KG1 (cell line): ENCODE data around the gene HDAC9.
"Not testable (repeated sequence)": the region's sequence is repeated elsewhere in the genome, so short reads cannot be mapped to it uniquely, and the experiment has no call there.

Source experiments
- DNase-seq: peaks from one replicate; lab custom pipeline; 2025; lab: John Stamatoyannopoulos, UW

Gene HDAC9

GRCh38 chr7:18727115-18727870 lies 231.7 kb downstream of the HDAC9 start:
- DNase-seq: no peak

- not testable (repeated sequence) for DNase-seq
Measured at GRCh38 chr7:18736012-18736411, 240.5 kb downstream of the HDAC9 start.

- no peak for DNase-seq
Measured at GRCh38 chr7:18740579-18740988, 245.0 kb downstream of the HDAC9 start.

GRCh38 chr7:18753972-18754610 lies 258.5 kb downstream of the HDAC9 start:
- DNase-seq: no peak

GRCh38 chr7:18754766-18755165 lies 259.2 kb downstream of the HDAC9 start:
- DNase-seq: no peak

- no peak for DNase-seq
Measured at GRCh38 chr7:18755793-18756192, 260.2 kb downstream of the HDAC9 start.

GRCh38 chr7:18756378-18757050 lies 261.0 kb downstream of the HDAC9 start:
- DNase-seq: no peak

GRCh38 chr7:18760046-18760445 lies 264.5 kb downstream of the HDAC9 start:
- DNase-seq: no peak

GRCh38 chr7:18760631-18761445 lies 265.3 kb downstream of the HDAC9 start:
- DNase-seq: no peak

- no peak for DNase-seq
Measured at GRCh38 chr7:18762189-18762588, 266.6 kb downstream of the HDAC9 start.

GRCh38 chr7:18768256-18768655 lies 272.7 kb downstream of the HDAC9 start:
- DNase-seq: no peak

GRCh38 chr7:18770154-18770811 lies 274.7 kb downstream of the HDAC9 start:
- DNase-seq: no peak

GRCh38 chr7:18770822-18771221 lies 275.3 kb downstream of the HDAC9 start:
- no peak for DNase-seq

- no peak for DNase-seq
Measured at GRCh38 chr7:18771834-18772566, 276.5 kb downstream of the HDAC9 start.

- no peak for DNase-seq
Measured at GRCh38 chr7:18772567-18772965, 277.0 kb downstream of the HDAC9 start.

- no peak for DNase-seq
Measured at GRCh38 chr7:18777314-18777713, 281.8 kb downstream of the HDAC9 start.

- no peak for DNase-seq
Measured at GRCh38 chr7:18778594-18778993, 283.0 kb downstream of the HDAC9 start.

GRCh38 chr7:18780266-18780665 lies 284.7 kb downstream of the HDAC9 start:
- DNase-seq: no peak

GRCh38 chr7:18780938-18781337 lies 285.4 kb downstream of the HDAC9 start:
- no peak for DNase-seq

- no peak for DNase-seq
Measured at GRCh38 chr7:18786196-18786727, 290.7 kb downstream of the HDAC9 start.

GRCh38 chr7:18786796-18787195 lies 291.2 kb downstream of the HDAC9 start:
- no peak for DNase-seq
